AG04449 (cell line): ENCODE results near the gene AGAP1.

Experiments
- CTCF ChIA-PET: fragments of 350-600 bp; formaldehyde crosslinking; extraction: SDS; loops from one replicate; lab custom pipeline; 2021; ENCODE audit warnings: antibody characterized with exemption; lab: Yijun Ruan, JAX
- POLR2A ChIA-PET: fragments of 400-600, 350-600 bp; formaldehyde crosslinking; extraction: SDS; loops from one replicate; lab custom pipeline; 2020; ENCODE audit warnings: antibody characterized with exemption, inconsistent platforms; lab: Yijun Ruan, JAX
- DNase-seq: peaks from one replicate; pipeline ENCODE4 v3.0.0-alpha.2; 2010; ENCODE audit warnings: low read depth, low spot score
- H3K4me3 ChIP-seq: 2 replicates; pipeline ENCODE4 v1.5.1; 2011; ENCODE audit warnings: low read depth, mild to moderate bottlenecking, control low read depth, low read length
- TF ChIP-seq, protein P1 (sequence below): IDR thresholded peaks from one replicate; pipeline ENCODE4 v1.5.1; 2011; ENCODE audit warnings: mild to moderate bottlenecking, moderate library complexity, low read length, control low read depth, inconsistent platforms; ENCODE audit not compliant: insufficient read depth; ENCODE audit errors: missing control alignments

Gene AGAP1

DNA sequence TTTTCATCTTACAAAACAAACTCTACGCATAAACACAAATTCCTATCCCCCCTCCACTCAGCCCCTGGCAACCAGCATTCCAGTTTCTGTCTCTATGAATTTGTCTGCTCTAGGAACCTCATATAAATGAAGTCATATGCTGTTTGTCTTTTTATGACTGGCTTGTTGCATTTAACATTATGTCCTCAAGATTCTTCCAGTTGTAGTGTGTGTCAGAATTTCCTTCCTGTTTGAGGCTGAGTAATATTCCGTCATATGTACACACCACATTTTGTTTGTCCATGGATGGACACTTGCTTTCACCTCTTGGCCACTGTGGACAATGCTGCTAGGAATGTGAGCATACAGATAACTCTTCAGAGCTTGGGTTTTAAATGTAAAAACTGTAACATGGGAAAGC lies 402.2 kb downstream of the AGAP1 start:
- ChIA-PET POLR2A (no interaction called here), CTCF (no interaction called here)
- no peak for DNase-seq
- TF ChIP-seq, protein P1, sequence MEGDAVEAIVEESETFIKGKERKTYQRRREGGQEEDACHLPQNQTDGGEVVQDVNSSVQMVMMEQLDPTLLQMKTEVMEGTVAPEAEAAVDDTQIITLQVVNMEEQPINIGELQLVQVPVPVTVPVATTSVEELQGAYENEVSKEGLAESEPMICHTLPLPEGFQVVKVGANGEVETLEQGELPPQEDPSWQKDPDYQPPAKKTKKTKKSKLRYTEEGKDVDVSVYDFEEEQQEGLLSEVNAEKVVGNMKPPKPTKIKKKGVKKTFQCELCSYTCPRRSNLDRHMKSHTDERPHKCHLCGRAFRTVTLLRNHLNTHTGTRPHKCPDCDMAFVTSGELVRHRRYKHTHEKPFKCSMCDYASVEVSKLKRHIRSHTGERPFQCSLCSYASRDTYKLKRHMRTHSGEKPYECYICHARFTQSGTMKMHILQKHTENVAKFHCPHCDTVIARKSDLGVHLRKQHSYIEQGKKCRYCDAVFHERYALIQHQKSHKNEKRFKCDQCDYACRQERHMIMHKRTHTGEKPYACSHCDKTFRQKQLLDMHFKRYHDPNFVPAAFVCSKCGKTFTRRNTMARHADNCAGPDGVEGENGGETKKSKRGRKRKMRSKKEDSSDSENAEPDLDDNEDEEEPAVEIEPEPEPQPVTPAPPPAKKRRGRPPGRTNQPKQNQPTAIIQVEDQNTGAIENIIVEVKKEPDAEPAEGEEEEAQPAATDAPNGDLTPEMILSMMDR = no peak
- no peak overlapping the region for H3K4me3 ChIP-seq

DNA sequence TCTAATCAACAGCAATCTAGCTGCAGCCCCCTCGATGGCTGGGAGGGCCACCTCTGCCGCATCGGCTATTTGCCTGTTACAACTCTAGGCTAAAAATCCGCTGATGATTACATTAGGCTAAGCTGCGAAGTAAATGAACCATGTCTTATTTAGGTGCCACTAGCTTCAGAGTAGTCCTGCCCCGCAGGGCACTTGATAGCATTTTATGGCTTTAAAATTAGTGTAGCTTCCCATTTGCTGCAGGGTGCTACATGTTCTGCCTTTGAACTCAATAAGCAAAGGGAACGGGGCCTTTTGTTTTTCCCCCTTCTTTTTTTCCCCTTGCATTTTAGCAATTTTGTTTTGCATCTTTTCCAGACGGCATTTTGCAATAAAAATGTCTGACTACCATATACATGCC lies 404.1 kb downstream of the AGAP1 start:
- ChIA-PET CTCF (no interaction called here), POLR2A (no interaction called here)
- no peak overlapping the region for H3K4me3 ChIP-seq
- TF ChIP-seq, protein P1 = no peak
- no peak for DNase-seq

DNA sequence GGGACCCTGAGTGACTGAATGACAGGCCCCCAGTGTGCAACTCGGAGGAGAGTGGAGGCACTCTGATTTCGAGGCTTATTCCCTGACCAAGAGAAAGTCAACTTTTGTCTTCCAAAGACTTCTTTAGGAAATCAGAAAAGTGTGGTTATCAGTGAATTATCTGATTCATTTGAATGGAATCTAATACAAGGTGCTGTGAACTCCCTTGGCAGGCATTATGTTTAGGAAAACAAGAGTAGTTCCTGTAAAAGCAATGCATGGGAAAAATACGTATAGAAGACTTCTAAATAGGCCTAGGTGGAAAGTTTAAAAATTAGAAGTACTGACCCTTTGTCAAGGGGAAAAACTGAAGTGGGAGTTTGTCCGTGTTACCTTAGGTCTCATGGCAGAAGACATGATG lies 404.9 kb downstream of the AGAP1 start:
- no peak overlapping the region for H3K4me3 ChIP-seq
- CTCF ChIA-PET = no interaction called here
- no peak for DNase-seq
- POLR2A ChIA-PET = no interaction called here
- TF ChIP-seq, protein P1 = no peak

DNA sequence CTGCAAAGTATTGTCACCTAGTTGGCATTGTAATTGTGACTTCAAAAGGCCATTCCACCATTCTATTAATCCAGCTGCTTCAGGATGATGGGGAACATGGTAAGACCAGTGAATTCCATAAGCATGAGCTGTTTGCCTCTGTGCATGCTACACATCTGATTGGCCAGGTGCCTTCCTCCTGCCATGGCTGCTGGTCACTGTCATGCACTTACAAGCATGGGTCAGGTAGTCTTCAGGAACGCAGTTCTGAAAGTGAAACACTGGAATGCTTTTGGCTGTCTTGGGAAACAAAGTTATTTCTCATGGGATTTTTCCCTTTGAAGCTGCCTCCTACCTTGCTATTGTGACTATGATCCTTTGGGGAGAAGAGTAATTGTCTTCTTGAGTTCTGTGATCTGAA lies 406.8 kb downstream of the AGAP1 start:
- no peak overlapping the region for H3K4me3 ChIP-seq
- DNase-seq = no peak
- CTCF ChIA-PET = no interaction called here
- POLR2A ChIA-PET = interaction anchor here (0.7 kb wide), 1 partner anchor 1004 kb away, joined by 3 read pairs; no protein-coding TSS in a partner anchor
- TF ChIP-seq, protein P1 = no peak

DNA sequence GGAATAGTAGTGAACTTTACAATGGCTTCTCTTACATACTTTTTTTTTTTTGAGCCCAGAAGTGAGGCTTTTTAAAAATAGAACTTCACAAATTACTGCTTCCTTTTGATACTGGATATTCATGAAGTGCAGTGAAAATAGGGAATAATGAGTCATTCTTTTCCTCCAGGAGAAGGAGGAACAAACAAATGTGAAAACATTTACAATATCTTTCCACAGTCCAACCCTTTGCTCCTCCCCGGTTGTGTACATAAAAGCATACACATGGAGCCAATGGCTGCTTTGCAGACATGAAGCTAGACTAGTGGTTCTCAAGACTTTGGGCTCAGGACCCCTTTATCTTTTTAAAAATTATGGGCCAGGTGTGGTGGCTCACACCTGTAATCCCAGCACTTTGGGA lies 407.4 kb downstream of the AGAP1 start:
- POLR2A ChIA-PET = interaction anchor here (0.7 kb wide), 1 partner anchor 1005 kb away, joined by 3 read pairs; no protein-coding TSS in a partner anchor

DNA sequence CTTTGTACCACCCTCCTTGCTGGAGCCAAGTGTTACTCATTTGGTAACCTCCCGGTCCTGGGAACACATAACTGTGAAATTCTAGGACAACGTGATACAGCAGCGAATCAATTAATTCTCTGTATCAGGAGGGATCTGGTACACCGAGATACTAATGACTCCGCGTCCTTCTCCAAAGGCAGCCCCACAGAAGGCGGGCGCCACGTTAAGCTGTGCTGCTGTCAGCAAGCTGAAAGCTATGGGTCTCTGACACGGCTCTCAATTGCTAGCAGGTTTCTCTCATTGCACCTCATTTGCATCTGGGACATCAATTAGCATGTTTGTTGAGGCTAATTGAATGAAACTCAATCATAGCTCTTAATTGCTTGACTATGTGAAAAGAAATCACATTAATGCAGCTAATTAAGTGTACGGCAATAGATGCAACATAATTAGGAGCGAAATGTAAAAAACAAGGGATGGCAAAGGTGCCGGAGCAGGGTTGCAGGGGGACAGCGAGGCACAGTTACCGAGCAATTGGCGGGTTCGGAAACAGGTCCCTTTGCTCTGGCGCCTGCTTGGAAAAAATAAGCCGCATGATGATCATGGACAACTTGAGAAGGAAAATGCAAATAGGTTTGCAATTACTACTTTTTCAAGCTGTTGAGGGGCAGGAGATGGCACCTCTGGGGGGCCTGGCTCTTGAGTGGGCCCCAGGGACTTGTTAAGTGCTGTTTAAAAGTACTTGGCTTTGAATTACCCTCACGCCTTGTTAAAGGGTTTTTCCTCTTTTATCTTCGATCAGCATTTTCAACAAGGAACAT lies 410.1 kb downstream of the AGAP1 start:
- no peak for DNase-seq
- POLR2A ChIA-PET = no interaction called here
- TF ChIP-seq, protein P1 = no peak
- CTCF ChIA-PET = no interaction called here
- H3K4me3 ChIP-seq = no peak overlapping the region

More for the DNA sequence above, 407.4 kb downstream of the AGAP1 start:
- H3K4me3 ChIP-seq = no peak overlapping the region
- TF ChIP-seq, protein P1 = no peak
- CTCF ChIA-PET = no interaction called here
- no peak for DNase-seq
